WTC11 (cell line): ENCODE data around the gene SP140. TPM values are rescaled to one million over a fixed set of nuclear protein-coding genes. Genes with fewer than 3 reads are reported as not detected.

ENCODE experiments used
- ATAC-seq: fragments of 200-7000 bp; cut with Tn5 transposase; 2 replicates; pipeline ENCODE4 v1.10.0; 2021; ENCODE audit warnings: mild to moderate bottlenecking, moderate library complexity
- CTCF ChIA-PET: fragments of 300-600 bp; sonication (Branson Sonifier 250); formaldehyde crosslinking; loops from one replicate; lab custom pipeline; 2021; ENCODE audit warnings: antibody characterized with exemption; lab: Charles Lee
- POLR2A ChIA-PET: fragments of 350-600 bp; sonication (Branson Sonifier 250); formaldehyde crosslinking; loops from one replicate; lab custom pipeline; 2021; ENCODE audit warnings: antibody characterized with exemption; lab: Charles Lee
- DNase-seq: peaks from one replicate; pipeline ENCODE4 v3.0.0; 2021; ENCODE audit warnings: low spot score
- H3K27ac Mint-ChIP-seq: 2 replicates; pipeline ENCODE4 v1.8.0; 2021; ENCODE audit warnings: mixed read lengths
- H3K27me3 Mint-ChIP-seq: 2 replicates; pipeline ENCODE4 v1.8.0; 2021; ENCODE audit warnings: low read depth, mild to moderate bottlenecking, moderate library complexity, mixed read lengths
- H3K36me3 Mint-ChIP-seq: 2 replicates; pipeline ENCODE4 v1.8.0; 2021; ENCODE audit warnings: mixed read lengths
- H3K4me1 Mint-ChIP-seq: 2 replicates; pipeline ENCODE4 v1.8.0; 2022; ENCODE audit warnings: mixed read lengths
- H3K4me3 Mint-ChIP-seq: 2 replicates; pipeline ENCODE4 v1.8.0; 2021; ENCODE audit warnings: mild to moderate bottlenecking, moderate library complexity, mixed read lengths
- H3K9me3 Mint-ChIP-seq: 2 replicates; pipeline ENCODE4 v1.8.0; 2021; ENCODE audit warnings: mixed read lengths
- AFF4 ChIP-seq: sonication (generic); formaldehyde crosslinking; IDR thresholded peaks from 2 replicates; pipeline ENCODE4 v1.8.1; 2023; ENCODE audit warnings: mild to moderate bottlenecking, missing genetic modification reagents, borderline replicate concordance
- CREM ChIP-seq: sonication (generic); formaldehyde crosslinking; IDR thresholded peaks from 2 replicates; pipeline ENCODE4 v1.8.1; 2022; ENCODE audit warnings: mild to moderate bottlenecking, missing genetic modification reagents, moderate library complexity
- E2F5 ChIP-seq: sonication (generic); formaldehyde crosslinking; IDR thresholded peaks from 2 replicates; pipeline ENCODE4 v1.8.1; 2022; ENCODE audit warnings: mild to moderate bottlenecking, moderate library complexity, missing genetic modification reagents
- EMX1 ChIP-seq: fragments of 250-450 bp; sonication (Bioruptor Pico); IDR thresholded peaks from 2 replicates; pipeline ENCODE4 v1.8.0; 2021; ENCODE audit warnings: mild to moderate bottlenecking
- ERG ChIP-seq: fragments of 250-450 bp; sonication (Bioruptor Pico); IDR thresholded peaks from 2 replicates; pipeline ENCODE4 v1.8.0; 2021; ENCODE audit warnings: mild to moderate bottlenecking
- FOXJ3 ChIP-seq: sonication (generic); formaldehyde crosslinking; IDR thresholded peaks from 2 replicates; pipeline ENCODE4 v1.9.0; 2021; ENCODE audit warnings: missing genetic modification reagents, mild to moderate bottlenecking, borderline replicate concordance
- NFATC4 ChIP-seq: fragments of 250-450 bp; sonication (Bioruptor Pico); IDR thresholded peaks from 2 replicates; pipeline ENCODE4 v1.9.0; 2021; ENCODE audit warnings: mild to moderate bottlenecking
- NFE2L1 ChIP-seq: sonication (generic); formaldehyde crosslinking; IDR thresholded peaks from 2 replicates; pipeline ENCODE4 v1.8.1; 2023; ENCODE audit warnings: missing genetic modification reagents
- NR1H2 ChIP-seq: sonication (generic); formaldehyde crosslinking; IDR thresholded peaks from 2 replicates; pipeline ENCODE4 v1.9.0; 2021; ENCODE audit warnings: mild to moderate bottlenecking, moderate library complexity, missing genetic modification reagents
- NR2C2 ChIP-seq: sonication (generic); formaldehyde crosslinking; IDR thresholded peaks from 2 replicates; pipeline ENCODE4 v1.8.0; 2022; ENCODE audit warnings: mild to moderate bottlenecking, missing genetic modification reagents
- OVOL2 ChIP-seq: fragments of 250-450 bp; sonication (Bioruptor Pico); IDR thresholded peaks from 2 replicates; pipeline ENCODE4 v1.9.0; 2021; ENCODE audit warnings: mild to moderate bottlenecking, borderline replicate concordance
- SMAD3 ChIP-seq: sonication (generic); formaldehyde crosslinking; IDR thresholded peaks from 2 replicates; pipeline ENCODE4 v1.8.0; 2022; ENCODE audit warnings: missing genetic modification reagents, mild to moderate bottlenecking, borderline replicate concordance
- ZNF532 ChIP-seq: fragments of 250-450 bp; sonication (Bioruptor Pico); IDR thresholded peaks from 2 replicates; pipeline ENCODE4 v1.9.0; 2021; ENCODE audit warnings: mild to moderate bottlenecking, borderline replicate concordance
- total RNA-seq: library from RNA; stranded (reverse); gene quantifications from 3 replicates; pipeline ENCODE4 v1.2.3, GENCODE V29; 2021
- TF ChIP-seq, protein P1 (sequence below): sonication (generic); formaldehyde crosslinking; IDR thresholded peaks from 2 replicates; pipeline ENCODE4 v1.8.1; 2023; ENCODE audit warnings: mild to moderate bottlenecking, missing genetic modification reagents
- TF ChIP-seq, protein P2 (sequence below): fragments of 200-600 bp; IDR thresholded peaks from 2 replicates; pipeline ENCODE4 v1.8.0; 2022; ENCODE audit warnings: antibody characterized with exemption
- TF ChIP-seq, protein P3 (sequence below): sonication (generic); formaldehyde crosslinking; IDR thresholded peaks from 2 replicates; pipeline ENCODE4 v1.8.1; 2022; ENCODE audit warnings: mild to moderate bottlenecking, missing genetic modification reagents, moderate library complexity, borderline replicate concordance
- TF ChIP-seq, protein P4 (sequence below): sonication (generic); formaldehyde crosslinking; IDR thresholded peaks from 2 replicates; pipeline ENCODE4 v1.8.0; 2023; ENCODE audit warnings: mild to moderate bottlenecking, missing genetic modification reagents

The SP140 gene
- total RNA-seq, 1 experiment from 2014 or later, result 0.66 TPM

DNA sequence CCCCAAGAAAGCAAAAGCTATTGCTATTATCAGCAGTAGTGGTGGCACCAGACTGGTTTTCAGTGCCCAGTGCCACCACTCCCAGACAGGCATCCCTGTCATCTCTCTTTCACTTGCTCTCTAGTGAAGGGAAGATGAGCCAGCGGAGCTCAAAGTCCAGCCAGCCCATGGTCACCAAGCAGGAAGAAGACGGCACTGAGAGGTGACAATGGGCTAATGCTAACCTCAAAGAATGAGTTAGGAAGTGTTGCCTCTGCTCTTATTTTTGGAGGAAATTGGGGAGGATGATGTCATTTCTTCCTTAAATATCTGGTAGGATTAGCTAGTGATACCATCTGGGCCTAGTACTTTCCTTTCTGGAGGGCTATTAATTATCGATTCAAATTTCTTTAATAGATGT lies 1.7 kb downstream of the SP140 start:
- H3K9me3 Mint-ChIP-seq, result peaks cover 18% of the 10 kb centered on the region
- POLR2A ChIA-PET, result no interaction called here
- peaks cover 18% of the 10 kb centered on the region for H3K36me3 Mint-ChIP-seq
- no peak for DNase-seq
- no peak overlapping the region for H3K4me3 Mint-ChIP-seq
- H3K27me3 Mint-ChIP-seq, result peaks cover 3% of the 10 kb centered on the region; the same call in 1 of the 2 replicates
- H3K4me1 Mint-ChIP-seq, result peaks cover 14% of the 10 kb centered on the region
- CTCF ChIA-PET, result no interaction called here
- no peak for TF ChIP-seq E2F5 (CRISPR knock-in tag)
- TF ChIP-seq NFE2L1 (CRISPR knock-in tag), result no peak
- TF ChIP-seq, protein P1, sequence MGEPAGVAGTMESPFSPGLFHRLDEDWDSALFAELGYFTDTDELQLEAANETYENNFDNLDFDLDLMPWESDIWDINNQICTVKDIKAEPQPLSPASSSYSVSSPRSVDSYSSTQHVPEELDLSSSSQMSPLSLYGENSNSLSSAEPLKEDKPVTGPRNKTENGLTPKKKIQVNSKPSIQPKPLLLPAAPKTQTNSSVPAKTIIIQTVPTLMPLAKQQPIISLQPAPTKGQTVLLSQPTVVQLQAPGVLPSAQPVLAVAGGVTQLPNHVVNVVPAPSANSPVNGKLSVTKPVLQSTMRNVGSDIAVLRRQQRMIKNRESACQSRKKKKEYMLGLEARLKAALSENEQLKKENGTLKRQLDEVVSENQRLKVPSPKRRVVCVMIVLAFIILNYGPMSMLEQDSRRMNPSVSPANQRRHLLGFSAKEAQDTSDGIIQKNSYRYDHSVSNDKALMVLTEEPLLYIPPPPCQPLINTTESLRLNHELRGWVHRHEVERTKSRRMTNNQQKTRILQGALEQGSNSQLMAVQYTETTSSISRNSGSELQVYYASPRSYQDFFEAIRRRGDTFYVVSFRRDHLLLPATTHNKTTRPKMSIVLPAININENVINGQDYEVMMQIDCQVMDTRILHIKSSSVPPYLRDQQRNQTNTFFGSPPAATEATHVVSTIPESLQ (CRISPR knock-in tag), result no peak
- no peak for TF ChIP-seq NR1H2 (CRISPR knock-in tag)
- no peak for TF ChIP-seq CREM
- no peak for TF ChIP-seq OVOL2 (CRISPR knock-in tag)
- TF ChIP-seq, protein P2, sequence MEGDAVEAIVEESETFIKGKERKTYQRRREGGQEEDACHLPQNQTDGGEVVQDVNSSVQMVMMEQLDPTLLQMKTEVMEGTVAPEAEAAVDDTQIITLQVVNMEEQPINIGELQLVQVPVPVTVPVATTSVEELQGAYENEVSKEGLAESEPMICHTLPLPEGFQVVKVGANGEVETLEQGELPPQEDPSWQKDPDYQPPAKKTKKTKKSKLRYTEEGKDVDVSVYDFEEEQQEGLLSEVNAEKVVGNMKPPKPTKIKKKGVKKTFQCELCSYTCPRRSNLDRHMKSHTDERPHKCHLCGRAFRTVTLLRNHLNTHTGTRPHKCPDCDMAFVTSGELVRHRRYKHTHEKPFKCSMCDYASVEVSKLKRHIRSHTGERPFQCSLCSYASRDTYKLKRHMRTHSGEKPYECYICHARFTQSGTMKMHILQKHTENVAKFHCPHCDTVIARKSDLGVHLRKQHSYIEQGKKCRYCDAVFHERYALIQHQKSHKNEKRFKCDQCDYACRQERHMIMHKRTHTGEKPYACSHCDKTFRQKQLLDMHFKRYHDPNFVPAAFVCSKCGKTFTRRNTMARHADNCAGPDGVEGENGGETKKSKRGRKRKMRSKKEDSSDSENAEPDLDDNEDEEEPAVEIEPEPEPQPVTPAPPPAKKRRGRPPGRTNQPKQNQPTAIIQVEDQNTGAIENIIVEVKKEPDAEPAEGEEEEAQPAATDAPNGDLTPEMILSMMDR, result no peak
- TF ChIP-seq ZNF532 (CRISPR knock-in tag), result no peak
- no peak for TF ChIP-seq EMX1 (CRISPR knock-in tag)
- TF ChIP-seq, protein P3, sequence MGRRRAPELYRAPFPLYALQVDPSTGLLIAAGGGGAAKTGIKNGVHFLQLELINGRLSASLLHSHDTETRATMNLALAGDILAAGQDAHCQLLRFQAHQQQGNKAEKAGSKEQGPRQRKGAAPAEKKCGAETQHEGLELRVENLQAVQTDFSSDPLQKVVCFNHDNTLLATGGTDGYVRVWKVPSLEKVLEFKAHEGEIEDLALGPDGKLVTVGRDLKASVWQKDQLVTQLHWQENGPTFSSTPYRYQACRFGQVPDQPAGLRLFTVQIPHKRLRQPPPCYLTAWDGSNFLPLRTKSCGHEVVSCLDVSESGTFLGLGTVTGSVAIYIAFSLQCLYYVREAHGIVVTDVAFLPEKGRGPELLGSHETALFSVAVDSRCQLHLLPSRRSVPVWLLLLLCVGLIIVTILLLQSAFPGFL (CRISPR knock-in tag), result no peak
- TF ChIP-seq, protein P4, sequence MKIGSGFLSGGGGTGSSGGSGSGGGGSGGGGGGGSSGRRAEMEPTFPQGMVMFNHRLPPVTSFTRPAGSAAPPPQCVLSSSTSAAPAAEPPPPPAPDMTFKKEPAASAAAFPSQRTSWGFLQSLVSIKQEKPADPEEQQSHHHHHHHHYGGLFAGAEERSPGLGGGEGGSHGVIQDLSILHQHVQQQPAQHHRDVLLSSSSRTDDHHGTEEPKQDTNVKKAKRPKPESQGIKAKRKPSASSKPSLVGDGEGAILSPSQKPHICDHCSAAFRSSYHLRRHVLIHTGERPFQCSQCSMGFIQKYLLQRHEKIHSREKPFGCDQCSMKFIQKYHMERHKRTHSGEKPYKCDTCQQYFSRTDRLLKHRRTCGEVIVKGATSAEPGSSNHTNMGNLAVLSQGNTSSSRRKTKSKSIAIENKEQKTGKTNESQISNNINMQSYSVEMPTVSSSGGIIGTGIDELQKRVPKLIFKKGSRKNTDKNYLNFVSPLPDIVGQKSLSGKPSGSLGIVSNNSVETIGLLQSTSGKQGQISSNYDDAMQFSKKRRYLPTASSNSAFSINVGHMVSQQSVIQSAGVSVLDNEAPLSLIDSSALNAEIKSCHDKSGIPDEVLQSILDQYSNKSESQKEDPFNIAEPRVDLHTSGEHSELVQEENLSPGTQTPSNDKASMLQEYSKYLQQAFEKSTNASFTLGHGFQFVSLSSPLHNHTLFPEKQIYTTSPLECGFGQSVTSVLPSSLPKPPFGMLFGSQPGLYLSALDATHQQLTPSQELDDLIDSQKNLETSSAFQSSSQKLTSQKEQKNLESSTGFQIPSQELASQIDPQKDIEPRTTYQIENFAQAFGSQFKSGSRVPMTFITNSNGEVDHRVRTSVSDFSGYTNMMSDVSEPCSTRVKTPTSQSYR (CRISPR knock-in tag), result no peak
- no peak for TF ChIP-seq ERG (CRISPR knock-in tag)
- no peak for TF ChIP-seq FOXJ3 (CRISPR knock-in tag)
- TF ChIP-seq NR2C2 (CRISPR knock-in tag), result no peak
- TF ChIP-seq SMAD3 (CRISPR knock-in tag), result no peak
- no peak for TF ChIP-seq AFF4
- TF ChIP-seq NFATC4 (CRISPR knock-in tag), result no peak
- ATAC-seq, result no peak
- no peak overlapping the region for H3K27ac Mint-ChIP-seq
